ENCODE results near the gene PTMS. TPM values are rescaled to one million over a fixed set of nuclear protein-coding genes. Genes with fewer than 3 reads are reported as not detected.

The PTMS gene
- total and polyA plus RNA-seq, 2 of the 13 experiments (the other 11 are each of a cell fraction or from before 2014, with no cell fraction given) = 40.5 to 82.4 TPM

Other genes with a start within 250 kb of the PTMS start
- gene GAPDH, start 231.8 kb upstream of the PTMS start, total RNA-seq (2016; rRNA removed; fragmentation: Illumina TruSeq; extraction: Trizol) = 3,038 and 4,052 TPM in 2 replicates
- 12,395 and 12,722 TPM in 2 replicates for gene GAPDH, start 231.8 kb upstream of the PTMS start, polyA plus RNA-seq (2011; rRNA removed)
- 7.0 and 12.8 TPM in 2 replicates for gene IFFO1, start 210.3 kb upstream of the PTMS start, total RNA-seq (2016; rRNA removed; fragmentation: Illumina TruSeq; extraction: Trizol)
- gene IFFO1, start 210.3 kb upstream of the PTMS start, polyA plus RNA-seq (2011; rRNA removed) = 14.6 and 18.3 TPM in 2 replicates
- 50.0 and 56.7 TPM in 2 replicates for gene NOP2, start 198.1 kb upstream of the PTMS start, total RNA-seq (2016; rRNA removed; fragmentation: Illumina TruSeq; extraction: Trizol)
- gene NOP2, start 198.1 kb upstream of the PTMS start, polyA plus RNA-seq (2011; rRNA removed) = 47.3 and 52.9 TPM in 2 replicates
- gene CHD4, start 159.0 kb upstream of the PTMS start, total RNA-seq (2016; rRNA removed; fragmentation: Illumina TruSeq; extraction: Trizol) = 148 and 156 TPM in 2 replicates
- 76.2 and 82.8 TPM in 2 replicates for gene CHD4, start 159.0 kb upstream of the PTMS start, polyA plus RNA-seq (2011; rRNA removed)
- 0.07 and 0.09 TPM in 2 replicates for gene LPAR5, start 130.4 kb upstream of the PTMS start, total RNA-seq (2016; rRNA removed; fragmentation: Illumina TruSeq; extraction: Trizol)
- 0.17 and 0.32 TPM in 2 replicates for gene LPAR5, start 130.4 kb upstream of the PTMS start, polyA plus RNA-seq (2011; rRNA removed)
- not detected in 2 replicates for gene ACRBP, start 118.9 kb upstream of the PTMS start, total RNA-seq (2016; rRNA removed; fragmentation: Illumina TruSeq; extraction: Trizol)
- 0.37 and 0.46 TPM in 2 replicates for gene ACRBP, start 118.9 kb upstream of the PTMS start, polyA plus RNA-seq (2011; rRNA removed)
- gene ING4, start 103.2 kb upstream of the PTMS start, total RNA-seq (2016; rRNA removed; fragmentation: Illumina TruSeq; extraction: Trizol) = 12.7 and 14.4 TPM in 2 replicates
- 32.4 and 34.2 TPM in 2 replicates for gene ING4, start 103.2 kb upstream of the PTMS start, polyA plus RNA-seq (2011; rRNA removed)
- gene ZNF384, start 77.0 kb upstream of the PTMS start, total RNA-seq (2016; rRNA removed; fragmentation: Illumina TruSeq; extraction: Trizol) = 23.6 and 24.1 TPM in 2 replicates
- 54.3 and 55.3 TPM in 2 replicates for gene ZNF384, start 77.0 kb upstream of the PTMS start, polyA plus RNA-seq (2011; rRNA removed)
- gene PIANP, start 65.5 kb upstream of the PTMS start, total RNA-seq (2016; rRNA removed; fragmentation: Illumina TruSeq; extraction: Trizol) = not detected in 2 replicates
- gene PIANP, start 65.5 kb upstream of the PTMS start, polyA plus RNA-seq (2011; rRNA removed) = not detected in 2 replicates
- gene COPS7A, start 42.3 kb upstream of the PTMS start, total RNA-seq (2016; rRNA removed; fragmentation: Illumina TruSeq; extraction: Trizol) = 38.0 and 40.0 TPM in 2 replicates
- 71.4 and 73.6 TPM in 2 replicates for gene COPS7A, start 42.3 kb upstream of the PTMS start, polyA plus RNA-seq (2011; rRNA removed)
- gene MLF2, start 13.2 kb upstream of the PTMS start, total RNA-seq (2016; rRNA removed; fragmentation: Illumina TruSeq; extraction: Trizol) = 88.1 and 95.8 TPM in 2 replicates
- 167 and 178 TPM in 2 replicates for gene MLF2, start 13.2 kb upstream of the PTMS start, polyA plus RNA-seq (2011; rRNA removed)
- gene LAG3, start 6.2 kb downstream of the PTMS start, total RNA-seq (2016; rRNA removed; fragmentation: Illumina TruSeq; extraction: Trizol) = 0.11 TPM in 1 of 2 replicates, not detected in the other
- 0.26 and 0.51 TPM in 2 replicates for gene LAG3, start 6.2 kb downstream of the PTMS start, polyA plus RNA-seq (2011; rRNA removed)
- 0.07 and 0.27 TPM in 2 replicates for gene CD4, start 23.2 kb downstream of the PTMS start, total RNA-seq (2016; rRNA removed; fragmentation: Illumina TruSeq; extraction: Trizol)
- 0.68 and 0.95 TPM in 2 replicates for gene CD4, start 23.2 kb downstream of the PTMS start, polyA plus RNA-seq (2011; rRNA removed)
- not detected in 2 replicates for gene GPR162, start 55.5 kb downstream of the PTMS start, total RNA-seq (2016; rRNA removed; fragmentation: Illumina TruSeq; extraction: Trizol)
- gene GPR162, start 55.5 kb downstream of the PTMS start, polyA plus RNA-seq (2011; rRNA removed) = 0.08 and 0.10 TPM in 2 replicates
- gene P3H3, start 62.0 kb downstream of the PTMS start, total RNA-seq (2016; rRNA removed; fragmentation: Illumina TruSeq; extraction: Trizol) = 7.9 and 20.5 TPM in 2 replicates
- 20.1 and 21.1 TPM in 2 replicates for gene P3H3, start 62.0 kb downstream of the PTMS start, polyA plus RNA-seq (2011; rRNA removed)
- gene GNB3, start 74.6 kb downstream of the PTMS start, total RNA-seq (2016; rRNA removed; fragmentation: Illumina TruSeq; extraction: Trizol) = 0.17 and 1.3 TPM in 2 replicates
- gene GNB3, start 74.6 kb downstream of the PTMS start, polyA plus RNA-seq (2011; rRNA removed) = 3.6 and 3.8 TPM in 2 replicates
- 51.9 and 56.5 TPM in 2 replicates for gene CDCA3, start 84.9 kb downstream of the PTMS start, total RNA-seq (2016; rRNA removed; fragmentation: Illumina TruSeq; extraction: Trizol)
- 21.8 and 32.7 TPM in 2 replicates for gene CDCA3, start 84.9 kb downstream of the PTMS start, polyA plus RNA-seq (2011; rRNA removed)
- 53.4 and 56.0 TPM in 2 replicates for gene USP5, start 85.8 kb downstream of the PTMS start, total RNA-seq (2016; rRNA removed; fragmentation: Illumina TruSeq; extraction: Trizol)
- 39.6 and 42.8 TPM in 2 replicates for gene USP5, start 85.8 kb downstream of the PTMS start, polyA plus RNA-seq (2011; rRNA removed)
- gene TPI1, start 101.2 kb downstream of the PTMS start, total RNA-seq (2016; rRNA removed; fragmentation: Illumina TruSeq; extraction: Trizol) = 945 and 1,237 TPM in 2 replicates
- gene TPI1, start 101.2 kb downstream of the PTMS start, polyA plus RNA-seq (2011; rRNA removed) = 2,303 and 2,535 TPM in 2 replicates
- gene SPSB2, start 106.9 kb downstream of the PTMS start, total RNA-seq (2016; rRNA removed; fragmentation: Illumina TruSeq; extraction: Trizol) = 4.0 and 6.2 TPM in 2 replicates
- gene SPSB2, start 106.9 kb downstream of the PTMS start, polyA plus RNA-seq (2011; rRNA removed) = 1.9 and 2.0 TPM in 2 replicates
- 6.0 and 6.7 TPM in 2 replicates for gene LRRC23, start 138.5 kb downstream of the PTMS start, total RNA-seq (2016; rRNA removed; fragmentation: Illumina TruSeq; extraction: Trizol)
- 6.2 and 7.8 TPM in 2 replicates for gene LRRC23, start 138.5 kb downstream of the PTMS start, polyA plus RNA-seq (2011; rRNA removed)
- 15.9 and 19.3 TPM in 2 replicates for gene ENO2, start 148.2 kb downstream of the PTMS start, total RNA-seq (2016; rRNA removed; fragmentation: Illumina TruSeq; extraction: Trizol)
- 136 and 144 TPM in 2 replicates for gene ENO2, start 148.2 kb downstream of the PTMS start, polyA plus RNA-seq (2011; rRNA removed)
- gene ATN1, start 161.6 kb downstream of the PTMS start, total RNA-seq (2016; rRNA removed; fragmentation: Illumina TruSeq; extraction: Trizol) = 2.1 TPM in 2 replicates
- gene ATN1, start 161.6 kb downstream of the PTMS start, polyA plus RNA-seq (2011; rRNA removed) = 8.6 and 10.7 TPM in 2 replicates
- not detected in 2 replicates for gene RNU7-1, start 177.5 kb downstream of the PTMS start, total RNA-seq (2016; rRNA removed; fragmentation: Illumina TruSeq; extraction: Trizol)
- not detected in 2 replicates for gene RNU7-1, start 177.5 kb downstream of the PTMS start, polyA plus RNA-seq (2011; rRNA removed)
- 84.0 and 89.7 TPM in 2 replicates for gene C12orf57, start 177.7 kb downstream of the PTMS start, total RNA-seq (2016; rRNA removed; fragmentation: Illumina TruSeq; extraction: Trizol)
- 287 and 302 TPM in 2 replicates for gene C12orf57, start 177.7 kb downstream of the PTMS start, polyA plus RNA-seq (2011; rRNA removed)
- gene PTPN6, start 185.0 kb downstream of the PTMS start, total RNA-seq (2016; rRNA removed; fragmentation: Illumina TruSeq; extraction: Trizol) = 9.5 and 10.6 TPM in 2 replicates
- 9.1 and 10.5 TPM in 2 replicates for gene PTPN6, start 185.0 kb downstream of the PTMS start, polyA plus RNA-seq (2011; rRNA removed)
- 291 and 394 TPM in 2 replicates for gene PHB2, start 204.3 kb downstream of the PTMS start, total RNA-seq (2016; rRNA removed; fragmentation: Illumina TruSeq; extraction: Trizol)
- 425 and 468 TPM in 2 replicates for gene PHB2, start 204.3 kb downstream of the PTMS start, polyA plus RNA-seq (2011; rRNA removed)
- gene EMG1, start 204.6 kb downstream of the PTMS start, total RNA-seq (2016; rRNA removed; fragmentation: Illumina TruSeq; extraction: Trizol) = 130 and 190 TPM in 2 replicates
- 57.7 and 76.3 TPM in 2 replicates for gene EMG1, start 204.6 kb downstream of the PTMS start, polyA plus RNA-seq (2011; rRNA removed)

All from HepG2 (cell line).